ENCODE data around the gene DGKK.

Gene DGKK

GRCh38 chrX:50428174-50428573, 42.5 kb downstream of the DGKK start:
- TF ChIP-seq CTCF (IDR thresholded peaks at IDR 0.05; ENCODE audit: unreplicated experiment in 3 of 3), result no peak
- H3K4me3 Mint-ChIP-seq, result no peak overlapping the region
- H3K27me3 Mint-ChIP-seq (ENCODE audit: low read depth), result no peaks in the 10 kb centered on the region
- no peak overlapping the region for H3K27ac Mint-ChIP-seq
- H3K4me1 Mint-ChIP-seq, result no peaks in the 10 kb centered on the region
- H3K36me3 Mint-ChIP-seq (ENCODE audit: low read depth), result no peaks in the 10 kb centered on the region
- peaks cover 2% of the 10 kb centered on the region for H3K9me3 Mint-ChIP-seq

GRCh38 chrX:50407976-50408375, 62.6 kb downstream of the DGKK start:
- H3K9me3 Mint-ChIP-seq, result peaks cover 20% of the 10 kb centered on the region
- H3K27ac Mint-ChIP-seq, result no peak overlapping the region
- no peaks in the 10 kb centered on the region for H3K4me1 Mint-ChIP-seq
- TF ChIP-seq CTCF (IDR thresholded peaks at IDR 0.05; ENCODE audit: unreplicated experiment in 3 of 3), result no peak
- H3K36me3 Mint-ChIP-seq (ENCODE audit: low read depth), result no peaks in the 10 kb centered on the region
- H3K27me3 Mint-ChIP-seq (ENCODE audit: low read depth), result no peaks in the 10 kb centered on the region
- H3K4me3 Mint-ChIP-seq, result no peak overlapping the region

GRCh38 chrX:50403903-50404302, 66.7 kb downstream of the DGKK start:
- Mint-ChIP-seq H3K4me1 (no peaks in the 10 kb centered on the region), H3K9me3 (peaks cover 8% of the 10 kb centered on the region), H3K27me3 (ENCODE audit: low read depth) (no peaks in the 10 kb centered on the region), H3K4me3 (no peak overlapping the region), H3K36me3 (ENCODE audit: low read depth) (no peaks in the 10 kb centered on the region), H3K27ac (no peak overlapping the region)
- no peak for TF ChIP-seq CTCF (IDR thresholded peaks at IDR 0.05; ENCODE audit: unreplicated experiment in 3 of 3)

GRCh38 chrX:50402886-50403285, 67.7 kb downstream of the DGKK start:
- Mint-ChIP-seq H3K4me1 (no peaks in the 10 kb centered on the region), H3K27me3 (ENCODE audit: low read depth) (no peaks in the 10 kb centered on the region), H3K9me3 (peaks cover 8% of the 10 kb centered on the region), H3K36me3 (ENCODE audit: low read depth) (no peaks in the 10 kb centered on the region), H3K27ac (no peak overlapping the region), H3K4me3 (no peak overlapping the region)
- TF ChIP-seq CTCF (IDR thresholded peaks at IDR 0.05; ENCODE audit: unreplicated experiment in 3 of 3), result no peak

GRCh38 chrX:50393902-50394301, 76.7 kb downstream of the DGKK start:
- peaks cover 7% of the 10 kb centered on the region for H3K9me3 Mint-ChIP-seq
- no peak overlapping the region for H3K27ac Mint-ChIP-seq
- H3K4me1 Mint-ChIP-seq, result no peaks in the 10 kb centered on the region
- no peak overlapping the region for H3K4me3 Mint-ChIP-seq
- no peaks in the 10 kb centered on the region for H3K27me3 Mint-ChIP-seq (ENCODE audit: low read depth)
- TF ChIP-seq CTCF (IDR thresholded peaks at IDR 0.05; ENCODE audit: unreplicated experiment in 3 of 3), result no peak
- no peaks in the 10 kb centered on the region for H3K36me3 Mint-ChIP-seq (ENCODE audit: low read depth)

GRCh38 chrX:50386520-50386919, 84.1 kb downstream of the DGKK start:
- peaks cover 2% of the 10 kb centered on the region for H3K9me3 Mint-ChIP-seq
- no peak overlapping the region for H3K27ac Mint-ChIP-seq
- TF ChIP-seq CTCF (IDR thresholded peaks at IDR 0.05; ENCODE audit: unreplicated experiment in 3 of 3), result no peak
- H3K4me3 Mint-ChIP-seq, result no peak overlapping the region
- no peaks in the 10 kb centered on the region for H3K4me1 Mint-ChIP-seq
- no peaks in the 10 kb centered on the region for H3K27me3 Mint-ChIP-seq (ENCODE audit: low read depth)
- H3K36me3 Mint-ChIP-seq (ENCODE audit: low read depth), result no peaks in the 10 kb centered on the region
